Mucosa of descending colon (tissue), 3 donors: ENCODE data around the gene TUNAR. TPM values are rescaled to one million over a fixed set of nuclear protein-coding genes. Genes with fewer than 3 reads are reported as not detected.

Experiments
- ATAC-seq: fragments of 200-7000 bp; cut with Tn5 transposase; one replicate; pipeline ENCODE4 v1.9.1; 2020; ENCODE audit warnings: mild to moderate bottlenecking, moderate library complexity
- DNase-seq, 3 donors: peaks; one replicate each; pipeline ENCODE4 v3.0.0-alpha.2; 2020
- H3K36me3 ChIP-seq: fragments of 200-600 bp; one replicate; pipeline ENCODE4 v1.8.0; 2021; ENCODE audit warnings: low read depth, mild to moderate bottlenecking
- H3K4me1 ChIP-seq: fragments of 200-600 bp; one replicate; pipeline ENCODE4 v1.8.0; 2021; ENCODE audit warnings: low read depth, mild to moderate bottlenecking
- H3K4me3 ChIP-seq: fragments of 200-600 bp; one replicate; pipeline ENCODE4 v1.8.0; 2021; ENCODE audit warnings: mild to moderate bottlenecking
- H3K9me3 ChIP-seq: fragments of 200-600 bp; one replicate; pipeline ENCODE4 v1.8.0; 2021; ENCODE audit warnings: mild to moderate bottlenecking
- intact Hi-C, 2 donors: fragments of 100-400 bp; cut with DNase I in 1 of 2; cut with micrococcal nuclease in 1 of 2; formaldehyde crosslinking; loops; one replicate each; pipeline versions ENCODE4 v1.11.0 to v1.11.1; 2022; cut with DNase I, micrococcal nuclease
- total RNA-seq, 3 donors: library from RNA; stranded (reverse); fragmentation: NEBNext Ultra II Directional in 2 of 3; extraction: Animal tissue kit (Norgen Biotek cat#: 25700) in 2 of 3; gene quantifications; one replicate each; pipeline versions ENCODE4 v1.2.1 to v1.2.4, GENCODE V29; 2021 to 2023
- TF ChIP-seq, protein P1 (sequence below): fragments of 200-600 bp; IDR thresholded peaks from one replicate; pipeline ENCODE4 v1.8.0; 2022; ENCODE audit warnings: antibody characterized with exemption, mild to moderate bottlenecking
- donor health status: DM: no; HTN: no; CAD: no; lungs with moderate emphysema.
- donor health status: DM: no; HTN: no; CAD: no.
- donor health status: DM: no; HTN: yes; CAD: no.

The TUNAR gene
- total RNA-seq, 3 donors from 2014 or later, result not detected

DNA sequence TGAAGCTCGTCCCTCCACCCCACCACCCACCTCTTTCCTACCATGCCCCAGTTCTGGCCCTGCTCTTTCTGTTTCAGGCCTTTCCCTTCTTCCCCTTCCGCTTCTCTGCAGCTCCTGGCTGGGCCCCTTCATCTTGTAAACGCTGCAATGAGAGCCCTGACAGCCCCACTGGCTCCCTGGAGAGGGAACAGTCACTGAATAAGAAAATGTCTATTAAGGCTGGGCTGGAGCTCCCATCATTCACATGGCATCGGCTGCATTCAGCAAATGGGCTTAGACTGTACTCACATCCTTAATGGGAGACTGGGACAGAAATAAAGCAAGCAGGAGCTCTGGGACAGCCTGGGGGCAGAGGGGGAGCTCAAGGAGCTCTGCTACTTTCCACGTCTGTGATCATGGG, 45.2 kb upstream of the TUNAR start:
- TF ChIP-seq, protein P1, sequence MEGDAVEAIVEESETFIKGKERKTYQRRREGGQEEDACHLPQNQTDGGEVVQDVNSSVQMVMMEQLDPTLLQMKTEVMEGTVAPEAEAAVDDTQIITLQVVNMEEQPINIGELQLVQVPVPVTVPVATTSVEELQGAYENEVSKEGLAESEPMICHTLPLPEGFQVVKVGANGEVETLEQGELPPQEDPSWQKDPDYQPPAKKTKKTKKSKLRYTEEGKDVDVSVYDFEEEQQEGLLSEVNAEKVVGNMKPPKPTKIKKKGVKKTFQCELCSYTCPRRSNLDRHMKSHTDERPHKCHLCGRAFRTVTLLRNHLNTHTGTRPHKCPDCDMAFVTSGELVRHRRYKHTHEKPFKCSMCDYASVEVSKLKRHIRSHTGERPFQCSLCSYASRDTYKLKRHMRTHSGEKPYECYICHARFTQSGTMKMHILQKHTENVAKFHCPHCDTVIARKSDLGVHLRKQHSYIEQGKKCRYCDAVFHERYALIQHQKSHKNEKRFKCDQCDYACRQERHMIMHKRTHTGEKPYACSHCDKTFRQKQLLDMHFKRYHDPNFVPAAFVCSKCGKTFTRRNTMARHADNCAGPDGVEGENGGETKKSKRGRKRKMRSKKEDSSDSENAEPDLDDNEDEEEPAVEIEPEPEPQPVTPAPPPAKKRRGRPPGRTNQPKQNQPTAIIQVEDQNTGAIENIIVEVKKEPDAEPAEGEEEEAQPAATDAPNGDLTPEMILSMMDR, result no peak
- intact Hi-C loops, result no loop called here

DNA sequence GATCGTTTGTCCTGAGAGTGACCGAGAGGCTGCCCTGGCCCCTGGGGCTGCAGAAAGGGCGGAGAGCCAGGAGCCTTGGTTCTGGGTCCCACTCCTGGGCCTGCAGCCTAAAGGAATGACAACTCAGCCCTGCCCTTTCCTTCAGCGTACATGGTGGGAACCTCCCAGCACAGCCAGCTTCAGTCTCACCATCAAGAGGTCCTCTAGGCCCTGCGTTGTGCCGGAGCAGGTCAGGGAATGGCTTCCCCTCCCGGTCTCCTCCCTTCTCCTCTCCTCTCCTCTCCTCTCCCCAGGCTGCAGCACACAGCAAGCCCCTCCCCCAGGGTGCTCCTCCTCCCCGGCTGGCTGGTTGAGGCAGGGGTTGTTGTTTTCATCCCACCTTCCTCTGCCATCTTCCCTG, 44.6 kb upstream of the TUNAR start:
- DNase-seq, result no peak

More for the DNA sequence above, 45.2 kb upstream of the TUNAR start:
- H3K4me1 ChIP-seq, result no peaks in the 10 kb centered on the region
- no peaks in the 10 kb centered on the region for H3K36me3 ChIP-seq
- no peaks in the 10 kb centered on the region for H3K9me3 ChIP-seq
- ATAC-seq (no peak), DNase-seq (no peak)
- no peak overlapping the region for H3K4me3 ChIP-seq

DNA sequence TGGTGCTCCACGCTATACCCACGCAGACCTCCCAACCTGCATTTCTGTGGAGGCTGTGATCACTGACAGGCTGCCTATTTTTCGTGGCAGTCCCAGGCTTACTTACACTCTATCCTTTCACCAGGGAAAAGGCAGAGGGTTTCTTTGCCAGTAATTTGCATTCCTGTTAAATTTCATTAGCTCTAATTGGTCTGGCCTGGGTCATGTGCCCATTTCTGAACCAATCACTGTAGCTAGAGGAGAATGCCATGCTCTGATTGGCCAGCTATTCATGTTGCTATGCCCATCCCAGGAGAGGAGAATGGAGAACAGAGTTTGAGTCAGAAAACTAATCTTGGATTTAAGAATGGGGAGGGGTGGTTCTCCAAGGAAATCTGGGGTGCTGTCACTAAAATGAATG, 43.2 kb upstream of the TUNAR start:
- no peaks in the 10 kb centered on the region for H3K36me3 ChIP-seq
- H3K9me3 ChIP-seq, result no peaks in the 10 kb centered on the region
- no peaks in the 10 kb centered on the region for H3K4me1 ChIP-seq
- intact Hi-C loops, result no loop called here
- H3K4me3 ChIP-seq, result no peak overlapping the region
- ATAC-seq, result no peak
- TF ChIP-seq, protein P1, result no peak
- no peak for DNase-seq

More for the DNA sequence above, 44.6 kb upstream of the TUNAR start:
- no peak overlapping the region for H3K4me3 ChIP-seq
- ATAC-seq, result no peak
- no peaks in the 10 kb centered on the region for H3K36me3 ChIP-seq
- TF ChIP-seq, protein P1, result no peak
- H3K4me1 ChIP-seq, result no peaks in the 10 kb centered on the region
- intact Hi-C loops, result no loop called here
- no peaks in the 10 kb centered on the region for H3K9me3 ChIP-seq

DNA sequence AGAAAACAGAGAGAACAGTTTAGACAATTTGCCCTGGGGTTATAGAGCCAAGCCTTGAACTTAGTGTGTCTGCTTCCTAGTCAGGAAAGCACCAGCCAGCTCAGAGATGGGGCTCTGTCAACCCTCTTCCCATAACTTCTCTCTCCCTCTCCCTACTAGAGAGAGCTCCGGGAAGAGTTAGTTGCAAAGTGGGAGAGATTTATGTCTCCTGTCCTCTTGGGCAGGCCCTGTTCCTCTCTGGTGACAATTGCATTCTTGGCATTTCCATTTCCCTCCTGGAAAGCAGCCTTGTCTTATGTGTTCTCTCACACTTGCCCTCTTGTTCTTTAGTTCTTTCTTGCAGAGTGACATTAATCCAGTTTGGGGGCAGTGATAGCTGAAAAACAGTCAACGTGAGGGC, 42.1 kb upstream of the TUNAR start:
- Histone ChIP-seq H3K4me1 (no peaks in the 10 kb centered on the region), H3K4me3 (no peak overlapping the region), H3K9me3 (no peaks in the 10 kb centered on the region), H3K36me3 (no peaks in the 10 kb centered on the region)
- intact Hi-C loops, result no loop called here
- TF ChIP-seq, protein P1, result no peak
- DNase-seq (no peak), ATAC-seq (no peak)

DNA sequence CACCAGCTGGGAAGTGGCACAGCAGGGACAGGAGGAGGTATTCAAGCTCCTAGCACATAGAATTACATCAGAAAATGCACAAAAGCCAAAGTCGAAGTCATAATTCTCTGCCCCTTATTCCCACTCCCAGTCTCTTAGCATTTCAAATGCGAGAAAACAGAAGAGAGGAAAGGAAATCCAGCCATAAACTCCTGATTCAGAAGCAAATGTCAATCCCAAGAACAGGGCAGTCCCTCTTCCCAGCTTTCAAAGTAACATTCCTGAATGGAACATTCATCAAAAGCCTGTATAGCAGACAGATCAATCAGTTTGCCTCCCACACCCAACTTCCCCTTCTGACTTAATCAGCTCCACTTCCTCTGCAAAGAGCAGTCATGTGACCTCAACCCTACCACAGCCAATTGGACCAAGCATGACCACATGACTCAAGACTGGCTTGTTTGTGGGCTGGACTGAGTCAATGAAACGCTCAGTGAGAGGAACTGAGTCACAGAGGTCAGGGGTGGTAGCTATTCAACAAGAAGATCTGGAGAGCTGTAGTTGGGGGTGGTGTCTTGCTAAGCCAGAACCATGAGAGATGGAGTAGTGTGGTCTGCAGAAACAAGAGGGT, 41.4 kb upstream of the TUNAR start:
- intact Hi-C loops, result no loop called here
- Histone ChIP-seq H3K36me3 (no peaks in the 10 kb centered on the region), H3K4me3 (no peak overlapping the region), H3K9me3 (no peaks in the 10 kb centered on the region), H3K4me1 (no peaks in the 10 kb centered on the region)
- no peak for DNase-seq
- no peak for ATAC-seq
- TF ChIP-seq, protein P1, result no peak

DNA sequence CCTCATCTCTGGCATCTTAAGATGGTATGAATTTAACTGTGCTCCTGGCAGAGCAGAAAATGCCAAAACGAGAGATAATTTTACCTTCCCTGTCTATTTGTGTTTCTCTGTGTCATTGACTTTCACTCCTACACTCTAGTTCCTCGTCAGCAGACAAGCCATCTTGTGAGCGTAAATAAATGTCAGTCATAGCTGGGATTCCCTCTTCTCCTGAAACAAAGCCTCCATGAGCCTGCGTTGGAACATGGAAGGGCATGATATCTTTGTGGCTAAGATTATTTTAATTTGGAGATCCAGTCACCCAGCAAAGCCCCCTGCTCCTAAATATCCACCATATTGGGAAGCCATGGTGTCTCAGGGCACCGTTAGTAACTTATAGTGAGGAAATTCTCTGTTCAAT, 37.8 kb upstream of the TUNAR start:
- intact Hi-C loops, result no loop called here
- no peak for ATAC-seq
- H3K9me3 ChIP-seq, result no peaks in the 10 kb centered on the region
- no peak for DNase-seq
- H3K4me3 ChIP-seq, result no peak overlapping the region
- H3K4me1 ChIP-seq, result no peaks in the 10 kb centered on the region
- TF ChIP-seq, protein P1, result no peak
- H3K36me3 ChIP-seq, result no peaks in the 10 kb centered on the region
